CD4-positive, alpha-beta T cell treated with Interleukin-15 for 1 hour (primary cell): ENCODE data around the gene KIF23.
A peak's percentile ranks its signal among the peaks of the same experiment; 100 is the strongest.
"Not testable (repeated sequence)": the region's sequence is repeated elsewhere in the genome, so short reads cannot be mapped to it uniquely, and the experiment has no call there.

Experiments
- DNase-seq: peaks from one replicate; pipeline ENCODE4 v3.0.0-alpha.2; 2020

The KIF23 gene

GRCh38 chr15:69413822-69414700, at the start of gene KIF23:
TSS of gene KIF23 (plus strand) at chr15:69414349. CDS start at chr15:69414466, 117 bp downstream.
- peak; percentile 94 for DNase-seq

DNA sequence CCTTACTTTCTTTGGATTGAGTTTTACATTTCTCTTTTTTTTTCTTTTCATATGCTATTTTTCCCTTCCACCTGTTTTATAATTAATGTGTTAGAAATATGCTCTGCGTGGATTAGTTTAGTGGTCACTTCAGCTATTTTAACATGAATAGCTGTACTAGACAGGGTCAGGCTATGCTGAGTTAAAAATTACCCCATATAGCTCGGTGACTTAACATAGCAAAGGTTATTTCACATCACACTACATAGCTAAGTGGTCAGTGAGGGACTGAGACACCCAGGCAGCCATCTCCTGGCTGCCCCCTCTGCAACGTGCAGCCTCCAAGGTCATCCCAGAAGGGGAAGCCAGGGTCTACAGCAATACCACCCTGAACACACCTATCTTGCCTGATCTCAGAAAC, 46.9 kb upstream of the KIF23 start:
- no peak for DNase-seq

DNA sequence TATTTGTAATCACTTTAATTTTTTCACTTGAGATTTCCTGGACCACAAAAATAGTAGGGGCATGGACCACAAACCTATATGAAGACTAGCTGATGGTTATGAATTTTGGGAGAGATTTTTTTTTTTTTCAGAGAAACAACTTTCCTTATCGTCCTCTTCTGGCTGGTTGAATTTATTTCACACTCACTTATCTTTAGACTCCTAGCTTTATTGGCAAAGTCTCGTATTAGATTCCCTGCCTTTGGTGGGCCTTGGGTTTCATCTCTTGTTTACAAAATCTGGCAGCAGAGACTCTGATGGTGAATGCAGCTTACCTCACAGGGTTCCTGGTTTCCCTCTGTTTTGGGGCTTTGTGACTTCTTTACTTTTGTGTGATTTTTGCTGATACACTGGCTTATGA, 44.5 kb upstream of the KIF23 start:
- DNase-seq, result no peak

DNA sequence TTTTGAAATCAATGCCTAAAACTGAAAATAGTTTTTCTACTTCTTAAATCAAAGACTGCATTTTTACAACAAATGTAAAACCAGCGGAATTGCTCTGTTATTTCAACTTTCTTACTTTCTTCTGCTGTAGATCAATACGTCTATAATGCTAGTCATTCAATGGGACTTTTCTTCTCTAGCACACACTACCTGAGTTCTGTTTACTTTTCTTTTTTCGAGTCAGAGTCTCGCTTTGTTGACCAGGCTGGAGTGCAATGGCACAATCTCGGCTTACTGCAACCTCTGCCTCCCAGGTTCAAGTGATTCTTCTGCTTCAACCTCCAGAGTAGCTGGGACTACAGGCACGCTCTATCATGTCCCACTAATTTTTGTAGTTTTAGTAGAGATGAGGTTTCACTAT, 40.7 kb upstream of the KIF23 start:
- no peak for DNase-seq

GRCh38 chr15:69375151-69375790, 38.9 kb upstream of the KIF23 start:
- no peak for DNase-seq

- no peak for DNase-seq
Observed at GRCh38 chr15:69377216-69377970, 36.8 kb upstream of the KIF23 start.

GRCh38 chr15:69380100-69380725, 33.9 kb upstream of the KIF23 start:
- no peak for DNase-seq

DNA sequence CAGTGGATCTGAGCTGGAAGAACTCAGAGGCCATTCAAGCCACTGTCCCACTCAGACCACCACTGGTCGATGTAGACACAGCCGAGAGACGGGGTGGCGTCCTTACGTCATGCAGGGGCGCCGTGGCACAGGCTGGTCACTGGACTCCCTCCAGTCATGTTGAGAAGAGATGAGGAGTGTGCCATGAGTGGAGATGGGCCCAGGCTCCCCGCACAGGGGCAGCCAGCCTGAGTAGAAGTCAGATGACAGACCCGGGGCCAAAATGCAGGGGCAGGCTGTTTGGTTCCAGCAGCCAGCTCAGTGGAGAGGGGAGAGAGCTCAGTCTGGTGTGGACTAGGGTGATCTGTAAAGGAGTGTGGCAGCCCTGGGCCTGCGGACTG, 33.4 kb upstream of the KIF23 start:
- no peak for DNase-seq

GRCh38 chr15:69382176-69382575, 32.0 kb upstream of the KIF23 start:
- not testable (repeated sequence) for DNase-seq

DNA sequence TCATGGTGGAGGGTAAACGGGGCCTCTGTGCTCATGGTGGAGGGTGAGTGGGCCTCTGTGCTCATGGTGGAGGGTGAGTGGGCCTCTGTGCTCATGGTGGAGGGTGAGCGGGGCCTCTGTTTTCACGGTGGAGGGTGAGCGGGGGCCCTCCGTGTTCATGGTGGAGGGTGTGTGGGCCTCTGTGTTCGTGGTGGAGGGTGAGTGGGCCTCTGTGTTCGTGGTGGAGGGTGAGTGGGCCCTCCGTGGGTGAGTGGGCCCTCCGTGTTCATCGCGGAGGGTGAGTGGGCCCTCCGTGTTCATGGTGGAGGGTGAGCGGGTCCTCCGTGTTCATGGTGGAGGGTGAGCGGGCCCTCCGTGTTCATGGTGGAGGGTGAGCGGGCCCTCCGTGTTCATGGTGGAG, 30.1 kb upstream of the KIF23 start:
- not testable (repeated sequence) for DNase-seq

GRCh38 chr15:69384626-69385598, 29.2 kb upstream of the KIF23 start:
- no peak for DNase-seq

GRCh38 chr15:69385831-69386230, 28.3 kb upstream of the KIF23 start:
- no peak for DNase-seq

- DNase-seq, result no peak
Observed at GRCh38 chr15:69386284-69386683, 27.9 kb upstream of the KIF23 start.

- DNase-seq, result no peak
Observed at GRCh38 chr15:69388260-69388705, 25.9 kb upstream of the KIF23 start.

- DNase-seq, result no peak
Observed at GRCh38 chr15:69389426-69389825, 24.7 kb upstream of the KIF23 start.

- no peak for DNase-seq
Observed at GRCh38 chr15:69390575-69390974, 23.6 kb upstream of the KIF23 start.

- DNase-seq, result no peak
Observed at GRCh38 chr15:69391046-69391757, 22.9 kb upstream of the KIF23 start.

GRCh38 chr15:69392352-69392751, 21.8 kb upstream of the KIF23 start:
- no peak for DNase-seq

DNA sequence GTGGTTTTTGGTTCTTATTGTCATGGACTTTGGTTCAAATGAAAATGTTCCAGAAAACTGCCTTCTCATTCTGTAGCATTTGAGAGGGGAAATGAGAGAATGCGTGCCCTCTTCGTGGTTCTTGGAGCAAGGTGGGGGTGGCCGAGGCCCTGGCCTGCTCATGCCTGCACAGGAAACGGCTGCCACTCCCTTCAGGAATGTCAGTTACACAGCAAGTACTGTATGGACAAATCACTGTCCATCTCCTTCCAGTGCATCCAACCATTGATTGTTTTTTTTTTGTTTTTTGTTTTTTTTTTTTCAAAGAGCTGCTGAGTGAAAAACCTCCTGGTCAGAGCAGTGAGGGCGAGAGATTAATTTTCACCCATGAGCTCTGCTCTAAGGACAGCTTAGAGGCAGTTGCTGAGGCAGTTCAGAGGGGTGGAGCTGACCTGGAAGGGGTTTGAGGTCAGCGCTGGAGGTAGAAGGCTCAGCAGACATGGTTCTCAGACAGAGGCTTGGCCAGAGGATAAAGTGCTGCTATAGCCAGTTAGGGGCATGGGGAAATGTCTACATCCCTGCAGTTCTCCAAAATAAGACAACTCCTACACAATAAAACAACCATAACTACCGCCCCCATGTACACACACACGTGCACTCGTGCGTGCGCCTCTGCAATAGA, 20.2 kb upstream of the KIF23 start:
- no peak for DNase-seq

DNA sequence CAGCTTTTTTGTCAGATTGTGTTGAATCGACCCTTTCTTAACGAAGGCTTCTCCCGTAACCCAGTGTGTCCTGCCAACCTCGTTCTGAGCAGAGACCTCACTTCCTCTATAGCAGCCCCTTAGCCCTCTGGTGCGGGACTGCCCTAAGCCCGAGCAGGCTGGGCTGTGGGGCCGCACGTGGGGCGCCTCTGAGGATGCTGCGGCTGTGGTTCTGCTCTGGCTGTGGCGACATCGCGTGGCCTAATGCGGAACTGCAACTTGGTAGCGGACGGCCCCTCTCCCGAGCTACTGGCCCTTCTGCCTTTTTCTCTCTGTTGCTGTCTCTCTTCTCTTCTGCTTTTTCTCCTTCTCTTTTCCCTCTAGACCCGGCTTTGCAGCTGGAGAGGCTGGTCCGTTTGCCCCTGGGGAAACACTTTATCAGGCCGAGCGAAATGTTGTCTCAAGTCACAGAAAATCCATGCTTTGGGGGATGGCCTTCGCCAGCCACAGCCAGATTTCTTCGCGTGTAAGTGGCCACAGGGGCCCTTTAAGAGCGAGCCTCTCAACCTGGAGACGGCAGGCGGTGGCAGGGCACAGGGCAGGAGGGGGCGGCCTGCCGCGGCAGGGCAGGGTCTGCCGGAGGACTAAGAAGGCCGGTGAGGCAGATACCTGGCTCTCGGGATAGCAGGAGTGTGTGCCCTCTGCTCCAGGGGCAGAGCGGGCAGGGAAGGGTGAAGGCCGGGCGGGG, 19.4 kb upstream of the KIF23 start:
- peak; percentile 75 for DNase-seq
